Peyer's patch (tissue), 4 donors: ENCODE results near the gene ELP5. TPM values are rescaled to one million over a fixed set of nuclear protein-coding genes. Genes with fewer than 3 reads are reported as not detected.

Experiments used
- DNase-seq, 3 donors: peaks; one replicate each; pipeline ENCODE4 v3.0.0-alpha.2; 2017 to 2019
- H3K27ac ChIP-seq, 4 donors: fragments of 200-600 bp; sonication (generic); one replicate each; pipeline ENCODE4 v1.5.1; 2016 to 2019
- H3K27me3 ChIP-seq, 2 donors: fragments of 200-600 bp; sonication (generic); one replicate each; pipeline ENCODE4 v1.5.1; 2019
- H3K36me3 ChIP-seq, 3 donors: fragments of 200-600 bp; sonication (generic); one replicate each; pipeline ENCODE4 v1.5.1; 2016 to 2019
- H3K4me1 ChIP-seq, 4 donors: fragments of 200-600 bp; sonication (generic); one replicate each; pipeline ENCODE4 v1.5.1; 2016 to 2019
- H3K4me3 ChIP-seq, 4 donors: fragments of 200-600 bp; sonication (generic); 1 replicate in 3 of 4; 2 replicates in 1 of 4; pipeline ENCODE4 v1.5.1; 2016 to 2019; ENCODE audit warnings: mild to moderate bottlenecking in 1 of 4
- H3K9me3 ChIP-seq, 4 donors: fragments of 200-600 bp; sonication (generic); one replicate each; pipeline ENCODE4 v1.5.1; 2016 to 2019; ENCODE audit warnings: mild to moderate bottlenecking in 1 of 4
- CTCF ChIP-seq, 6 experiments: fragments of 450-650 bp in 4 of 6; fragments of 200-600 bp in 2 of 6; sonication (generic) in 1 of 6; IDR thresholded peaks; one replicate each; pipeline ENCODE4 v1.5.1; 2017 to 2019; ENCODE audit warnings: antibody characterized with exemption in 6 of 6, mild to moderate bottlenecking in 3 of 6, moderate library complexity in 1 of 6
- POLR2A ChIP-seq, 2 donors: fragments of 450-650 bp; IDR thresholded peaks; one replicate each; pipeline ENCODE4 v1.5.1; 2017; ENCODE audit warnings: antibody characterized with exemption in 2 of 2, mild to moderate bottlenecking in 2 of 2, moderate library complexity in 2 of 2
- total RNA-seq, 4 donors: library from RNA; depleted of rRNA; stranded (reverse); fragments of >200 nt; gene quantifications; one replicate each; pipeline ENCODE4 v1.1.0, GENCODE V29; 2016

The ELP5 gene
- total RNA-seq, 4 donors from 2014 or later, result 15.1 to 75.1 (median 29.0) TPM

GRCh38 chr17:7214300-7215135 is 37.5 kb upstream of the ELP5 start:
- Histone ChIP-seq H3K27me3 (no peaks in the 10 kb centered on the region), H3K27ac (peak overlapping the region; percentile 54 to 74 (median 68)), H3K4me3 (peak overlapping the region; percentile 31 to 57 (median 48)), H3K9me3 (no peaks in the 10 kb centered on the region), H3K4me1 (peaks cover 5 to 46% (median 8%) of the 10 kb centered on the region in 4 donors), H3K36me3 (no peaks in the 10 kb centered on the region)
- DNase-seq, result peak; percentile 98 to 99 (median 99)
- TF ChIP-seq POLR2A (IDR thresholded peaks at IDR 0.05) (no peak), CTCF (IDR thresholded peaks at IDR 0.05) (peak in 5 of 6 experiments; percentile 15 to 57 (median 36))

GRCh38 chr17:7215136-7215638 is 36.8 kb upstream of the ELP5 start:
- Histone ChIP-seq H3K9me3 (no peaks in the 10 kb centered on the region), H3K4me1 (peaks cover 5 to 46% (median 8%) of the 10 kb centered on the region in 4 donors), H3K27me3 (no peaks in the 10 kb centered on the region), H3K27ac (peak overlapping the region in 3 of 4 donors; percentile 65 to 74 (median 70)), H3K36me3 (no peaks in the 10 kb centered on the region), H3K4me3 (peak overlapping the region in 3 of 4 donors; percentile 42 to 57 (median 53))
- TF ChIP-seq POLR2A (IDR thresholded peaks at IDR 0.05), result no peak
- no peak for TF ChIP-seq CTCF (IDR thresholded peaks at IDR 0.05)
- DNase-seq, result no peak

GRCh38 chr17:7215652-7216180 is 36.3 kb upstream of the ELP5 start:
- Histone ChIP-seq H3K9me3 (no peaks in the 10 kb centered on the region), H3K27me3 (no peaks in the 10 kb centered on the region), H3K36me3 (no peaks in the 10 kb centered on the region), H3K4me3 (no peak overlapping the region), H3K4me1 (peaks cover 5 to 51% (median 10%) of the 10 kb centered on the region in 4 donors), H3K27ac (peak overlapping the region in 3 of 4 donors; percentile 65 to 74 (median 70))
- no peak for DNase-seq
- TF ChIP-seq POLR2A (IDR thresholded peaks at IDR 0.05) (no peak), CTCF (IDR thresholded peaks at IDR 0.05) (no peak)

- Histone ChIP-seq H3K27me3 (no peaks in the 10 kb centered on the region), H3K4me1 (peaks cover 5 to 58% (median 13%) of the 10 kb centered on the region in 4 donors), H3K9me3 (no peaks in the 10 kb centered on the region), H3K4me3 (peak overlapping the region in 3 of 4 donors; percentile 21 to 51 (median 45)), H3K27ac (peak overlapping the region; percentile 26 to 100 (median 64)), H3K36me3 (peaks cover 0 to under 1% (median 0%) of the 10 kb centered on the region in 3 donors)
- no peak for DNase-seq
- TF ChIP-seq POLR2A (IDR thresholded peaks at IDR 0.05) (no peak), CTCF (IDR thresholded peaks at IDR 0.05) (no peak)
These were observed 35.5 kb upstream of the ELP5 start for GRCh38 chr17:7216242-7217112.
